Neural progenitor cell (in vitro differentiated cells): ENCODE data around the gene IGDCC3. TPM values are rescaled to one million over a fixed set of nuclear protein-coding genes. Genes with fewer than 3 reads are reported as not detected.

Experiments
- DNase-seq: peaks from one replicate; pipeline ENCODE4 v3.0.0-alpha.2; 2016; ENCODE audit warnings: low spot score
- H2AFZ ChIP-seq: fragments of 200-600 bp; sonication (generic); replicated peaks from 2 replicates; pipeline ENCODE4 v1.6.1; 2016; ENCODE audit warnings: antibody characterized with exemption
- H3F3A ChIP-seq: fragments of 200-600 bp; sonication (generic); 2 replicates; pipeline ENCODE4 v1.6.1; 2016; ENCODE audit warnings: antibody characterized with exemption, low read depth
- H3K27ac ChIP-seq: fragments of 200-600 bp; sonication (generic); 2 replicates; pipeline ENCODE4 v1.5.1; 2016; ENCODE audit warnings: mild to moderate bottlenecking
- H3K27me3 ChIP-seq: fragments of 200-600 bp; sonication (generic); 2 replicates; pipeline ENCODE4 v1.6.1; 2016; ENCODE audit warnings: mild to moderate bottlenecking, moderate library complexity
- H3K36me3 ChIP-seq: fragments of 200-600 bp; sonication (generic); 2 replicates; pipeline ENCODE4 v1.5.1; 2016
- H3K4me1 ChIP-seq: fragments of 200-600 bp; sonication (generic); 2 replicates; pipeline ENCODE4 v1.6.1; 2016; ENCODE audit warnings: mixed run types
- H3K4me2 ChIP-seq: fragments of 200-600 bp; sonication (generic); 2 replicates; pipeline ENCODE4 v1.6.1; 2016
- H3K4me3 ChIP-seq: fragments of 200-600 bp; sonication (generic); 2 replicates; pipeline ENCODE4 v1.5.1; 2016
- H3K79me2 ChIP-seq: fragments of 200-600 bp; sonication (generic); 2 replicates; pipeline ENCODE4 v1.6.1; 2016; ENCODE audit warnings: low read depth
- H3K9ac ChIP-seq: fragments of 200-600 bp; sonication (generic); 2 replicates; pipeline ENCODE4 v1.6.1; 2016
- H3K9me3 ChIP-seq: fragments of 200-600 bp; sonication (generic); 2 replicates; pipeline ENCODE4 v1.5.1; 2016; ENCODE audit warnings: low read depth
- H4K20me1 ChIP-seq: fragments of 200-600 bp; sonication (generic); 2 replicates; pipeline ENCODE4 v1.6.1; 2016; ENCODE audit warnings: low read depth
- H3K27ac Mint-ChIP-seq: 3 replicates; pipeline ENCODE4 v1.8.0; 2021; ENCODE audit warnings: mixed read lengths
- H3K27me3 Mint-ChIP-seq: 2 replicates; pipeline ENCODE4 v1.8.0; 2022; ENCODE audit warnings: low read depth, mild to moderate bottlenecking, inconsistent platforms, moderate library complexity, mixed read lengths; ENCODE audit not compliant: insufficient read depth
- H3K36me3 Mint-ChIP-seq: 3 replicates; pipeline ENCODE4 v1.8.0; 2021; ENCODE audit warnings: mixed read lengths
- H3K4me1 Mint-ChIP-seq: 3 replicates; pipeline ENCODE4 v1.8.0; 2021; ENCODE audit warnings: mixed read lengths
- H3K4me3 Mint-ChIP-seq: 3 replicates; pipeline ENCODE4 v1.8.0; 2021; ENCODE audit warnings: mild to moderate bottlenecking, moderate library complexity, mixed read lengths
- H3K9me3 Mint-ChIP-seq: 3 replicates; pipeline ENCODE4 v1.8.0; 2020; ENCODE audit warnings: mixed read lengths
- EZH2 ChIP-seq: fragments of 200-600 bp; sonication (generic); IDR thresholded peaks from 2 replicates; pipeline ENCODE4 v1.6.1; 2017; ENCODE audit warnings: antibody characterized with exemption, mild to moderate bottlenecking, moderate library complexity
- EZH2phosphoT487 ChIP-seq: fragments of 200-600 bp; sonication (generic); IDR thresholded peaks from 2 replicates; pipeline ENCODE4 v1.6.1; 2017; ENCODE audit warnings: antibody characterized with exemption
- total RNA-seq: library from RNA; depleted of rRNA; stranded (reverse); fragments of >200 nt; gene quantifications from 2 replicates; pipeline ENCODE4 v1.2.3, GENCODE V29; 2015; ENCODE audit warnings: low replicate concordance
- TF ChIP-seq, protein P1 (sequence below): fragments of 200-600 bp; sonication (generic); IDR thresholded peaks from 2 replicates; pipeline ENCODE4 v1.5.1; 2017; ENCODE audit warnings: antibody characterized with exemption, mild to moderate bottlenecking

Gene IGDCC3
- total RNA-seq, 1 donor from 2014 or later = 15.8 TPM

DNA sequence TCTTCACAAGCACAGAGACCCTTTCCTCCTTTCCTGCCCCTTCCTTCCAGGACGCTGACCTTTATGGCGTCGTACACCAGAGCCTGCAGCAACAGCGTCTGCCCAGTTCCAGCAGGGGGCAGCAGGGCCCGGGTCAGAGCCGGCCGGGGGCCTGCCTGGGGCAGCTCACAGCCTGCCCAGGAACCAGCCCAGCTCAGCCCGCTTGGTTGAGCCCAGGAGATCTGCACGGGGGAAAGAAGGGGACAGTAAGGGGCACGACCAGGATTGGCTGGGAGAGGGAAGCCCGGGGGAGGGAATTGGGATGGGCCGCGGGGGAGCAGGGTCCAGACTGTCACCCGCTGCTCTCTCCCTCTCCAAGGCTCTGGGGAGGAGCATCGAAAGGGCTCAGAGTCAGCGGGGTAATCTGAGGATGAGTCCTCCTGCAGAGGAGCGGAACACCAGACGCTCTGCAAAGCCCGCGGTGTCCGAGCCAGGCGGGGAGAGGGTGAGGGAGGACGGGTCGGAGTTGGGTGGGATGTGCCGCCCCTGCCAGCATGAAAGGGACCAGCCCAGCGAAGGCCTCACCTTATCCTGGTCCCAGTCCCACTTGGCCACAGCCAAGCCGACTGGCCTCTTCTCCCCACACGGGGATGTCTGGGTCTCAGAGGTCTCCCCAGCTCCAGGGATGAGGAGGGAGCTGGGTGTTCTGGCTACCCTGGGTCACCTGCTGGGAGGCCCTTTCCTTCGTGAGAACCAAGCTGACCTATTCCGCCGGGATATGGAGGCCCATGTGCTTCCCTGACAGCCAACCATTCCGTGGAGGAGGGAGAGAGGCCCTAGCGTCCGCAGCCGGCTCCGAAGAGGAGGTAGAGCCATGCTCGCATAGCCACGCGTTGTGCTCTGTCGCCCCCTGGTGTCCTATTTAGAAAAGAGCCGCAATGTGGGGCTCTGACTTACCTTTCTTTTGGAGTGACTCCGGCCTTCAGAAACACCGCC lies 7.4 kb upstream of the IGDCC3 start:
- H3K4me3 Mint-ChIP-seq = peak overlapping the region; percentile 55

DNA sequence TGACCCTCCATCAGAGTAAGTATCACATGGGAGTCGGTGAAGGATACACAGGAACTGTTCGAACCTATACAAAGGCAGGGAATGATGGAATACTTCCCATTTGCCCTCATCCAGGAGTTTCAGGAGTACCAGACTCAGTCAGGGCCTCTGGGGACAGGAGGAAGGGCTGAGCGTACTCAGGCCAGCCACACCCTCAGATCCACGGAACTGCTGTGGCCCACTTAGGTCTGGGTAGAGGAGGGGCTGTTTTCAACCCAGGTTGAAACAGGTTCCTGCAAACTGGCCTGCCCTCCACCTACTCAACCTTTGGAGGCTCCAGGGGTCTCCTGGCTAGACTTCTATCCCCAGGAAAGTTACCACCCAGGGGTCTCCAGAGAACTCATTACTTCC lies 6.7 kb upstream of the IGDCC3 start:
- H3K36me3 ChIP-seq = no peaks in the 10 kb centered on the region
- DNase-seq = no peak
- no peak overlapping the region for H2AFZ ChIP-seq
- H3K4me2 ChIP-seq = peak overlapping the region; percentile 13
- peak overlapping the region; percentile 55 for H3K4me3 Mint-ChIP-seq
- no peaks in the 10 kb centered on the region for H3K9me3 Mint-ChIP-seq
- H3K27me3 ChIP-seq = peaks cover 10% of the 10 kb centered on the region
- no peaks in the 10 kb centered on the region for H4K20me1 ChIP-seq
- H3K4me1 Mint-ChIP-seq = peaks cover 50% of the 10 kb centered on the region
- H3K4me1 ChIP-seq = peaks cover 12% of the 10 kb centered on the region
- TF ChIP-seq EZH2phosphoT487 (no peak), EZH2 (no peak)
- TF ChIP-seq, protein P1, sequence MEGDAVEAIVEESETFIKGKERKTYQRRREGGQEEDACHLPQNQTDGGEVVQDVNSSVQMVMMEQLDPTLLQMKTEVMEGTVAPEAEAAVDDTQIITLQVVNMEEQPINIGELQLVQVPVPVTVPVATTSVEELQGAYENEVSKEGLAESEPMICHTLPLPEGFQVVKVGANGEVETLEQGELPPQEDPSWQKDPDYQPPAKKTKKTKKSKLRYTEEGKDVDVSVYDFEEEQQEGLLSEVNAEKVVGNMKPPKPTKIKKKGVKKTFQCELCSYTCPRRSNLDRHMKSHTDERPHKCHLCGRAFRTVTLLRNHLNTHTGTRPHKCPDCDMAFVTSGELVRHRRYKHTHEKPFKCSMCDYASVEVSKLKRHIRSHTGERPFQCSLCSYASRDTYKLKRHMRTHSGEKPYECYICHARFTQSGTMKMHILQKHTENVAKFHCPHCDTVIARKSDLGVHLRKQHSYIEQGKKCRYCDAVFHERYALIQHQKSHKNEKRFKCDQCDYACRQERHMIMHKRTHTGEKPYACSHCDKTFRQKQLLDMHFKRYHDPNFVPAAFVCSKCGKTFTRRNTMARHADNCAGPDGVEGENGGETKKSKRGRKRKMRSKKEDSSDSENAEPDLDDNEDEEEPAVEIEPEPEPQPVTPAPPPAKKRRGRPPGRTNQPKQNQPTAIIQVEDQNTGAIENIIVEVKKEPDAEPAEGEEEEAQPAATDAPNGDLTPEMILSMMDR = no peak
- no peaks in the 10 kb centered on the region for H3K79me2 ChIP-seq
- H3K27me3 Mint-ChIP-seq = peaks cover 3% of the 10 kb centered on the region
- peaks cover 18% of the 10 kb centered on the region for H3K36me3 Mint-ChIP-seq
- H3K9me3 ChIP-seq = no peaks in the 10 kb centered on the region
- no peak overlapping the region for H3K4me3 ChIP-seq
- H3K9ac ChIP-seq = no peak overlapping the region
- H3K27ac Mint-ChIP-seq = peak overlapping the region; percentile 79
- no peak overlapping the region for H3K27ac ChIP-seq
- peaks cover 30% of the 10 kb centered on the region for H3F3A ChIP-seq

More for the DNA sequence above, 7.4 kb upstream of the IGDCC3 start:
- DNase-seq = peak; percentile 95
- Histone ChIP-seq H3K36me3 (no peaks in the 10 kb centered on the region), H3K9ac (no peak overlapping the region), H3K4me1 (peaks cover 12% of the 10 kb centered on the region), H3K27ac (no peak overlapping the region), H2AFZ (peak overlapping the region; percentile 8), H3K27me3 (peaks cover 4% of the 10 kb centered on the region), H3K9me3 (no peaks in the 10 kb centered on the region), H3K79me2 (no peaks in the 10 kb centered on the region), H3F3A (peaks cover 25% of the 10 kb centered on the region), H3K4me3 (no peak overlapping the region), H3K4me2 (peak overlapping the region; percentile 13), H4K20me1 (no peaks in the 10 kb centered on the region)
- Mint-ChIP-seq H3K4me1 (peaks cover 43% of the 10 kb centered on the region), H3K27ac (no peak overlapping the region), H3K9me3 (no peaks in the 10 kb centered on the region), H3K27me3 (peaks cover under 1% of the 10 kb centered on the region), H3K36me3 (peaks cover 20% of the 10 kb centered on the region)
- TF ChIP-seq EZH2 = no peak
- TF ChIP-seq, protein P1 = peak; percentile 96

DNA sequence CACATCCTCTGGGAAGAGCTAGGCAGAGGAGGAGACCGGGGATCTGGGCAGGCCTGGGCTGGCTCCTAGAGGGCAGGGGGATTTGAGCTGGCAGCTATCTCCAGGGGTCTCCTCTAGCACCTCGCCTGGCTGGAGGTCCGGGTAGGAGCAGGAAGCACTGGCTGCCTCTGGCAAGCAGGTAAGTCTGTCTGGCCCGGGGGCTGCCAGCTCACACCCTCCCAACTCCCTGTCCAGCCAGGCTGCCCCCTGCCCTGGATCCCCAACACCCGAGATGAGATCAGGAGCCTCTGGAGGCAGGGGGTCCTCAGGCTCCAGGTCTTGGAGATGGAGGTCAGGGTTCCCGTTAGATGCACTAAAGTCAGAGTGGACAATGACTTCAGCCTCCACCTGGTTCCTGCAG lies 6.2 kb upstream of the IGDCC3 start:
- Histone ChIP-seq H3K27me3 (peaks cover 15% of the 10 kb centered on the region), H3K4me1 (peaks cover 12% of the 10 kb centered on the region), H3K9ac (no peak overlapping the region), H3K4me2 (no peak overlapping the region), H3K9me3 (no peaks in the 10 kb centered on the region), H3K27ac (no peak overlapping the region), H3K4me3 (no peak overlapping the region), H4K20me1 (no peaks in the 10 kb centered on the region), H3K36me3 (no peaks in the 10 kb centered on the region), H2AFZ (no peak overlapping the region), H3K79me2 (no peaks in the 10 kb centered on the region), H3F3A (peaks cover 34% of the 10 kb centered on the region)
- H3K36me3 Mint-ChIP-seq = peaks cover 14% of the 10 kb centered on the region
- H3K9me3 Mint-ChIP-seq = no peaks in the 10 kb centered on the region
- no peak overlapping the region for H3K4me3 Mint-ChIP-seq
- no peak for TF ChIP-seq EZH2
- TF ChIP-seq EZH2phosphoT487 = no peak
- TF ChIP-seq, protein P1 = no peak
- H3K27me3 Mint-ChIP-seq = peaks cover 3% of the 10 kb centered on the region
- no peak overlapping the region for H3K27ac Mint-ChIP-seq
- H3K4me1 Mint-ChIP-seq = peaks cover 53% of the 10 kb centered on the region
- no peak for DNase-seq
